K562 (cell line): ENCODE results near the gene PPP1R15A. TPM values are rescaled to one million over a fixed set of nuclear protein-coding genes. Genes with fewer than 3 reads are reported as not detected.
A peak's percentile ranks its signal among the peaks of the same experiment; 100 is the strongest.

Experiments used
- ATAC-seq: fragments of 200-7000 bp; cut with Tn5 transposase; 3 replicates; pipeline ENCODE4 v1.9.1; 2020; ENCODE audit warnings: moderate library complexity
- BruUV-seq: library from RNA; stranded (reverse); fragments of 400-500 nt; replicated peaks from 2 replicates; lab custom pipeline; 2021; lab: Mats Ljungman, UMichigan
- CTCF ChIA-PET: fragments of 300-600 bp; formaldehyde crosslinking; extraction: SDS; loops from one replicate; lab custom pipeline; 2021; ENCODE audit warnings: low intra/inter-chr PET ratio; lab: Yijun Ruan, JAX
- POLR2A ChIA-PET: fragments of 300-600, 350-650 bp; sonication (Branson Sonifier 250); formaldehyde crosslinking; extraction: SDS; loops from one replicate; lab custom pipeline; 2021; ENCODE audit warnings: antibody characterized with exemption, inconsistent platforms; lab: Yijun Ruan, JAX
- DNase-seq, 4 experiments: peaks; one replicate each; pipeline versions ENCODE4 v3.0.0 to v3.0.0-alpha.2; 2011 to 2018; ENCODE audit warnings: low spot score in 3 of 4, mixed read lengths in 3 of 4; ENCODE audit errors: extremely low read depth in 1 of 4
- FAIRE-seq: peaks from 2 replicates; lab custom pipeline; 2011; peaks lifted over from hg19 to GRCh38; lab: Jason Lieb, UNC
- H2AFZ ChIP-seq: 2 replicates; pipeline ENCODE4 v1.6.0; 2011; ENCODE audit warnings: low read depth, low read length, control low read depth, inconsistent platforms
- H3K27ac ChIP-seq: fragments of 200-600 bp; 3 replicates; pipeline ENCODE4 v1.8.0; 2011; ENCODE audit warnings: low read depth, mild to moderate bottlenecking, control low read depth, inconsistent platforms, low read length, moderate library complexity, mixed read lengths; ENCODE audit errors: extremely low read depth
- H3K27me3 ChIP-seq, 2 experiments: fragments of 300-600 bp in 1 of 2; 2 replicates in 1 of 2; 3 replicates in 1 of 2; pipeline versions ENCODE4 v1.6.0 to v1.8.0; 2011; ENCODE audit warnings: inconsistent platforms in 2 of 2, low read length in 2 of 2, mild to moderate bottlenecking in 1 of 2, mixed read lengths in 1 of 2, moderate library complexity in 1 of 2; ENCODE audit not compliant: control insufficient read depth in 2 of 2, insufficient read depth in 2 of 2
- H3K36me3 ChIP-seq: fragments of 300-600 bp; 3 replicates; pipeline ENCODE4 v1.8.0; 2011; ENCODE audit warnings: mild to moderate bottlenecking, low read length, inconsistent platforms; ENCODE audit not compliant: control insufficient read depth, insufficient read depth
- H3K4me1 ChIP-seq, 2 experiments: fragments of 200-600 bp in 1 of 2; replicated peaks in 1 of 2; 2 replicates in 1 of 2; 3 replicates in 1 of 2; pipeline versions ENCODE4 v1.5.1 to v1.8.0; 2011; ENCODE audit warnings: inconsistent platforms in 2 of 2, low read length in 2 of 2, mild to moderate bottlenecking in 1 of 2, mixed read lengths in 1 of 2, moderate library complexity in 1 of 2; ENCODE audit not compliant: control insufficient read depth in 2 of 2, insufficient read depth in 2 of 2
- H3K4me2 ChIP-seq: 2 replicates; pipeline ENCODE4 v1.6.1; 2011; ENCODE audit warnings: low read length, control low read depth, inconsistent platforms, mixed read lengths; ENCODE audit not compliant: insufficient read depth
- H3K4me3 ChIP-seq: fragments of 200-600 bp; sonication (generic), shearing (Covaris generic); 2 replicates; pipeline ENCODE4 v1.5.1; 2016; ENCODE audit warnings: control low read depth, inconsistent platforms
- H3K79me2 ChIP-seq: fragments of 200-600 bp; 3 replicates; pipeline ENCODE4 v1.8.0; 2011; ENCODE audit warnings: low read length, inconsistent platforms; ENCODE audit not compliant: control insufficient read depth, insufficient read depth
- H3K9ac ChIP-seq, 2 experiments: 2 replicates each; pipeline versions ENCODE4 v1.6.0 to v1.6.1; 2011; ENCODE audit warnings: low read depth in 2 of 2, low read length in 2 of 2, control low read depth in 1 of 2, inconsistent platforms in 1 of 2, mild to moderate bottlenecking in 1 of 2, mixed read lengths in 1 of 2; ENCODE audit not compliant: insufficient read depth in 1 of 2
- H3K9me1 ChIP-seq: one replicate; pipeline ENCODE4 v1.6.0; 2011; ENCODE audit warnings: inconsistent platforms, mild to moderate bottlenecking, low read length, moderate library complexity; ENCODE audit not compliant: control insufficient read depth, insufficient read depth
- H3K9me3 ChIP-seq: replicated peaks from 2 replicates; pipeline ENCODE4 v1.5.1; 2011; ENCODE audit warnings: low read depth, low read length, inconsistent platforms; ENCODE audit not compliant: control insufficient read depth, insufficient read depth
- H4K20me1 ChIP-seq: replicated peaks from 2 replicates; pipeline ENCODE4 v1.6.1; 2011; ENCODE audit warnings: low read length, inconsistent platforms, mixed read lengths; ENCODE audit not compliant: control insufficient read depth, insufficient read depth
- FOS ChIP-seq: IDR thresholded peaks from 3 replicates; pipeline ENCODE4 v1.6.1; 2011; ENCODE audit not compliant: insufficient read length; ENCODE audit errors: extremely low read depth
- FOXM1 ChIP-seq, 2 experiments: fragments of 450-650 bp in 1 of 2; sonication (generic) in 1 of 2; formaldehyde crosslinking in 1 of 2; IDR thresholded peaks; 2 replicates each; pipeline versions ENCODE4 v1.6.1 to v1.9.0; 2017 to 2022; ENCODE audit warnings: low read depth in 2 of 2, mild to moderate bottlenecking in 2 of 2, missing genetic modification reagents in 1 of 2, moderate library complexity in 1 of 2
- HDAC2 ChIP-seq: fragments of 450-650 bp; IDR thresholded peaks from 2 replicates; pipeline ENCODE4 v1.6.1; 2016; ENCODE audit warnings: mild to moderate bottlenecking
- HIVEP1 ChIP-seq: fragments of 250-450 bp; sonication (Bioruptor Pico); IDR thresholded peaks from 2 replicates; pipeline ENCODE4 v1.4.0; 2020; ENCODE audit warnings: mild to moderate bottlenecking
- L3MBTL2 ChIP-seq: fragments of 450-650 bp; IDR thresholded peaks from 2 replicates; pipeline ENCODE4 v1.6.1; 2016; ENCODE audit warnings: mild to moderate bottlenecking, moderate library complexity
- MAFG ChIP-seq: fragments of 450-650 bp; conservative IDR thresholded peaks from 2 replicates; pipeline ENCODE4 v1.6.1; 2016; ENCODE audit warnings: missing genetic modification characterization, missing compliant biosample characterization
- MYBL2 ChIP-seq, 2 experiments: fragments of 450-650 bp in 1 of 2; sonication (generic) in 1 of 2; formaldehyde crosslinking in 1 of 2; IDR thresholded peaks; 2 replicates each; pipeline versions ENCODE4 v1.6.1 to v1.8.1; 2017 to 2022; ENCODE audit warnings: borderline replicate concordance in 1 of 2, inconsistent platforms in 1 of 2, low read depth in 1 of 2, mild to moderate bottlenecking in 1 of 2, missing genetic modification reagents in 1 of 2, moderate library complexity in 1 of 2
- NFYB ChIP-seq: IDR thresholded peaks from 2 replicates; pipeline ENCODE4 v1.6.1; 2011; ENCODE audit warnings: mild to moderate bottlenecking, moderate library complexity; ENCODE audit not compliant: insufficient read length; ENCODE audit errors: extremely low read depth
- SRSF3 ChIP-seq: fragments of 200-400 bp; formaldehyde crosslinking; IDR thresholded peaks from 2 replicates; pipeline ENCODE4 v1.6.1; 2016; ENCODE audit warnings: mild to moderate bottlenecking, low read length, moderate library complexity; ENCODE audit not compliant: insufficient read depth
- U2AF1 ChIP-seq: fragments of 200-400 bp; formaldehyde crosslinking; optimal IDR thresholded peaks from 2 replicates; pipeline ENCODE3; 2017; ENCODE audit warnings: mild to moderate bottlenecking, low read depth, low read length, moderate library complexity
- ZNF316 ChIP-seq: fragments of 450-650 bp; IDR thresholded peaks from 2 replicates; pipeline ENCODE4 v1.6.1; 2016
- WGBS: fragments of 100-300 bp; shearing (Covaris generic); methylation state at CpG from one replicate; pipeline ENCODE4 v1.1.6; 2016; ENCODE audit warnings: low coverage, mixed read lengths; ENCODE audit not compliant: insufficient coverage; ENCODE audit errors: missing lambda C conversion rate; 5-methylcytosine and 5-hydroxymethylcytosine counted together
- in situ Hi-C: fragments of 300-500 bp; cut with MboI; formaldehyde crosslinking; loops from 4 replicates; pipeline ENCODE4 v1.15.0; 2018; ENCODE audit warnings: inconsistent platforms, mixed read lengths
- intact Hi-C: fragments of 100-400 bp; cut with micrococcal nuclease; formaldehyde crosslinking; loops from 2 replicates; pipeline ENCODE4 v1.14.2; 2022
- polyA plus RNA-seq, 8 experiments: library from polyadenylated mRNA; depleted of rRNA in 4 of 8; stranded (reverse) in 5 of 8; unstranded in 3 of 8; fragments of >200 nt; fragmentation: Nextera tagmentation in 2 of 8; fragmentation: Illumina TruSeq in 1 of 8; extraction: Ambion mirVana in 2 of 8; extraction: Trizol in 1 of 8; gene quantifications; 2 replicates each; pipeline versions ENCODE4 v1.2.1 to v1.2.3, GENCODE V29; 2011 to 2014; ENCODE audit warnings: inconsistent platforms in 1 of 8, missing spikeins in 1 of 8
- total RNA-seq, 7 experiments: library from RNA; depleted of rRNA in 6 of 7; stranded (reverse); fragments of >200 nt in 6 of 7; fragmentation: Illumina TruSeq in 2 of 7; extraction: Trizol in 2 of 7; gene quantifications; 2 replicates each; pipeline versions ENCODE4 v1.2.1 to v1.2.3, GENCODE V29; 2011 to 2021; ENCODE audit warnings: low replicate concordance in 1 of 7
- TF ChIP-seq, protein P1 (sequence below): fragments of 250-450 bp; sonication (Bioruptor Pico); IDR thresholded peaks from 2 replicates; pipeline ENCODE4 v1.4.0; 2020; ENCODE audit warnings: mild to moderate bottlenecking, moderate library complexity
- TF ChIP-seq, protein P2 (sequence below), 2 experiments: fragments of 450-650 bp in 1 of 2; sonication (generic) in 1 of 2; formaldehyde crosslinking in 1 of 2; IDR thresholded peaks in 1 of 2; conservative IDR thresholded peaks in 1 of 2; 2 replicates each; pipeline versions ENCODE4 v1.6.1 to v1.8.1; 2016 to 2023; ENCODE audit warnings: mild to moderate bottlenecking in 2 of 2, moderate library complexity in 2 of 2, inconsistent platforms in 1 of 2, missing genetic modification reagents in 1 of 2
- TF ChIP-seq, protein P3 (sequence below): fragments of 450-650 bp; IDR thresholded peaks from 2 replicates; pipeline ENCODE4 v1.6.1; 2016
- TF ChIP-seq, protein P4 (sequence below): fragments of 450-650 bp; IDR thresholded peaks from one replicate; pipeline ENCODE4 v1.6.1; 2018; ENCODE audit warnings: mild to moderate bottlenecking, moderate library complexity; ENCODE audit not compliant: partially characterized antibody

The PPP1R15A gene
- total and polyA plus RNA-seq, 9 of the 15 experiments (the other 6 are each of a cell fraction or from before 2014, with no cell fraction given): 0.42 to 73.7 (median 44.0) TPM

DNA sequence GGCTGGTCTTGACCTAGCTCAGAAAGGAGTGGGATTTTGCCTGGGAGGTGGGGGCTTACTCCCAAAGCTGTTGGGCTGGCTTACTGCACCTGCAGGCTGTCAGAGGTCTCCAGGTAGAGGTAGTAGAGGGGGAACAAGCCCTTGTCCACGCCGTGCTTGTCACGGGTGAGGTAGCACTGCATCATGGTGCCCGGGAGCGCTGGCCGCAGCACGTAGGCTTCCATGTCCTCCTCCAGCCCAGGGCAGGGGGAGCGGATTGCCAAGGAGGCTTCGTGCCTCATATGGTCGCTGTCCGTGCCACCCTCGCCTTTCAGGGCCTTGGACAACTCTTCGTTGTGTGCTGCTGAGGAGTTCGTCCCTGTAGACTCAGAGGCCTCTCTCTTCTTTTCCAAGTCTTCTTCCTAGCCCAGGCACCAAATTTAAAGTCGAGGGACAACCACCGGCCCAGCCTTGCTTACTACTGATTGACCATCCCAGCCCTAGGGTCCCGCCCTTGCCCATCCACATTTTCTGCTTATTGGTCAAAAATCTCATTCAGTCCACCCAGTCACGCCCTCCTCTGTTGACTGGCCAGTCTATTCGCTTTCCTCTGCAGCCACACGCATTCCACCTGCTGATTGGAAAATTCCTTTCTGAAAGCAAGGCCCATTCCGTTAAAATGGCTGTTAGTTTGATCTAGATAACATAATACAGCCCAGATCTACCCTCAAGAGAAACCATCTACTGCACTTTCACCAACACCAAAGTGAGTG, 15.8 kb downstream of the PPP1R15A start:
- Histone ChIP-seq H3K4me1 (peaks cover 34 to 57% of the 10 kb centered on the region in 2 experiments), H3K9me1 (no peaks in the 10 kb centered on the region), H3K4me2 (no peak overlapping the region), H3K9me3 (no peaks in the 10 kb centered on the region; the same call in 1 of the 2 replicates), H3K79me2 (no peaks in the 10 kb centered on the region), H3K36me3 (no peaks in the 10 kb centered on the region), H3K27me3 (no peaks in the 10 kb centered on the region), H3K4me3 (no peak overlapping the region), H4K20me1 (no peaks in the 10 kb centered on the region), H3K27ac (no peak overlapping the region), H2AFZ (peak overlapping the region; percentile 46), H3K9ac (peak overlapping the region in 1 of 2 experiments; percentile 73; a peak in 2 of 4 replicates)
- DNase-seq: no peak
- in situ Hi-C loops (no loop called here), intact Hi-C loops (no loop called here)
- peak; percentile 53 for ATAC-seq
- FAIRE-seq: no peak
- WGBS: 81% methylated on average over 15 of the region's 21 CpGs
- ChIA-PET POLR2A (interaction anchor here (1.5 to 5.9 kb wide), 2 partner anchors 8 to 13 kb away, joined by 6 to 71 read pairs; partner anchors contain the start of gene PPP1R15A), CTCF (no interaction called here)
- BruUV-seq: no TSS peak
- TF ChIP-seq HIVEP1 (CRISPR knock-in tag) (no peak), FOS (peak; percentile 4), FOXM1 (IDR thresholded peaks at IDR 0.05; ENCODE audit: low read depth) (0 out of 2 replicates have a peak, but pooled peaks have one; percentile 22), FOXM1 (CRISPR knock-in tag; IDR thresholded peaks at IDR 0.05; ENCODE audit: low read depth) (no peak), L3MBTL2 (peak; percentile 13; the same call in 1 of the 2 replicates), U2AF1 (no peak), HDAC2 (no peak), SRSF3 (no peak), MYBL2 (IDR thresholded peaks at IDR 0.05; ENCODE audit: low read depth) (0 out of 2 replicates have a peak, but pooled peaks have one; percentile 15), MYBL2 (CRISPR knock-in tag; IDR thresholded peaks at IDR 0.05; ENCODE audit: borderline replicate concordance) (no peak), ZNF316 (peak; percentile 82), MAFG (peak; percentile 15; the same call in 1 of the 2 replicates), NFYB (peak; percentile 29)
- TF ChIP-seq, protein P1, sequence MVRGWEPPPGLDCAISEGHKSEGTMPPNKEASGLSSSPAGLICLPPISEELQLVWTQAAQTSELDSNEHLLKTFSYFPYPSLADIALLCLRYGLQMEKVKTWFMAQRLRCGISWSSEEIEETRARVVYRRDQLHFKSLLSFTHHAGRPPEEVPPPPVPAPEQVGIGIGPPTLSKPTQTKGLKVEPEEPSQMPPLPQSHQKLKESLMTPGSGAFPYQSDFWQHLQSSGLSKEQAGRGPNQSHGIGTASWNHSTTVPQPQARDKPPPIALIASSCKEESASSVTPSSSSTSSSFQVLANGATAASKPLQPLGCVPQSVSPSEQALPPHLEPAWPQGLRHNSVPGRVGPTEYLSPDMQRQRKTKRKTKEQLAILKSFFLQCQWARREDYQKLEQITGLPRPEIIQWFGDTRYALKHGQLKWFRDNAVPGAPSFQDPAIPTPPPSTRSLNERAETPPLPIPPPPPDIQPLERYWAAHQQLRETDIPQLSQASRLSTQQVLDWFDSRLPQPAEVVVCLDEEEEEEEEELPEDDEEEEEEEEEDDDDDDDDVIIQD (CRISPR knock-in tag): no peak
- TF ChIP-seq, protein P2, sequence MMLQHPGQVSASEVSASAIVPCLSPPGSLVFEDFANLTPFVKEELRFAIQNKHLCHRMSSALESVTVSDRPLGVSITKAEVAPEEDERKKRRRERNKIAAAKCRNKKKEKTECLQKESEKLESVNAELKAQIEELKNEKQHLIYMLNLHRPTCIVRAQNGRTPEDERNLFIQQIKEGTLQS (IDR thresholded peaks at IDR 0.05): no peak
- TF ChIP-seq, protein P2 (CRISPR knock-in tag; conservative IDR thresholded peaks at IDR 0.05): no peak
- TF ChIP-seq, protein P3, sequence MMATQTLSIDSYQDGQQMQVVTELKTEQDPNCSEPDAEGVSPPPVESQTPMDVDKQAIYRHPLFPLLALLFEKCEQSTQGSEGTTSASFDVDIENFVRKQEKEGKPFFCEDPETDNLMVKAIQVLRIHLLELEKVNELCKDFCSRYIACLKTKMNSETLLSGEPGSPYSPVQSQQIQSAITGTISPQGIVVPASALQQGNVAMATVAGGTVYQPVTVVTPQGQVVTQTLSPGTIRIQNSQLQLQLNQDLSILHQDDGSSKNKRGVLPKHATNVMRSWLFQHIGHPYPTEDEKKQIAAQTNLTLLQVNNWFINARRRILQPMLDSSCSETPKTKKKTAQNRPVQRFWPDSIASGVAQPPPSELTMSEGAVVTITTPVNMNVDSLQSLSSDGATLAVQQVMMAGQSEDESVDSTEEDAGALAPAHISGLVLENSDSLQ: peak; percentile 13; the same call in 1 of the 2 replicates
- TF ChIP-seq, protein P4, sequence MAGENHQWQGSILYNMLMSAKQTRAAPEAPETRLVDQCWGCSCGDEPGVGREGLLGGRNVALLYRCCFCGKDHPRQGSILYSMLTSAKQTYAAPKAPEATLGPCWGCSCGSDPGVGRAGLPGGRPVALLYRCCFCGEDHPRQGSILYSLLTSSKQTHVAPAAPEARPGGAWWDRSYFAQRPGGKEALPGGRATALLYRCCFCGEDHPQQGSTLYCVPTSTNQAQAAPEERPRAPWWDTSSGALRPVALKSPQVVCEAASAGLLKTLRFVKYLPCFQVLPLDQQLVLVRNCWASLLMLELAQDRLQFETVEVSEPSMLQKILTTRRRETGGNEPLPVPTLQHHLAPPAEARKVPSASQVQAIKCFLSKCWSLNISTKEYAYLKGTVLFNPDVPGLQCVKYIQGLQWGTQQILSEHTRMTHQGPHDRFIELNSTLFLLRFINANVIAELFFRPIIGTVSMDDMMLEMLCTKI: no peak
